SK-N-SH (cell line): ENCODE results near the gene DENND1A. TPM values are rescaled to one million over a fixed set of nuclear protein-coding genes. Genes with fewer than 3 reads are reported as not detected.

Experiments used
- CTCF ChIA-PET: fragments of 300-600, 350-600 bp; formaldehyde crosslinking; extraction: SDS; loops from one replicate; lab custom pipeline; 2021; lab: Yijun Ruan, JAX
- POLR2A ChIA-PET: fragments of 350-600 bp; sonication (Branson Sonifier 250); formaldehyde crosslinking; extraction: SDS; loops from one replicate; lab custom pipeline; 2020; ENCODE audit warnings: antibody characterized with exemption, inconsistent platforms; lab: Yijun Ruan, JAX
- DNase-seq: peaks from one replicate; pipeline ENCODE4 v3.0.0; 2012
- H2AFZ ChIP-seq: fragments of 200-600 bp; sonication (generic); 2 replicates; pipeline ENCODE4 v1.8.1; 2016; ENCODE audit warnings: antibody characterized with exemption, mild to moderate bottlenecking, low read depth
- H3F3A ChIP-seq: fragments of 200-600 bp; sonication (generic); replicated peaks from 2 replicates; pipeline ENCODE3; 2016; ENCODE audit warnings: antibody characterized with exemption, mild to moderate bottlenecking; ENCODE audit not compliant: insufficient read depth
- H3K27ac ChIP-seq, 2 experiments: fragments of 200-500 bp in 1 of 2; fragments of 200-600 bp in 1 of 2; sonication (Bioruptor generic) in 1 of 2; sonication (generic), shearing (Covaris generic) in 1 of 2; 2 replicates each; pipeline versions ENCODE4 v1.5.1 to v1.6.1; 2014 to 2016; ENCODE audit warnings: low read depth in 2 of 2, inconsistent platforms in 1 of 2, low read length in 1 of 2, mild to moderate bottlenecking in 1 of 2, mixed read lengths in 1 of 2
- H3K27me3 ChIP-seq: fragments of 200-600 bp; sonication (generic), shearing (Covaris generic); 2 replicates; pipeline ENCODE4 v1.6.1; 2016; ENCODE audit warnings: mixed run types; ENCODE audit not compliant: insufficient read depth
- H3K36me3 ChIP-seq, 2 experiments: fragments of 200-500 bp in 1 of 2; fragments of 200-600 bp in 1 of 2; sonication (Bioruptor generic) in 1 of 2; sonication (generic) in 1 of 2; replicated peaks in 1 of 2; 2 replicates each; pipeline versions ENCODE3 to v1.5.1; 2014 to 2016; ENCODE audit warnings: low read length in 1 of 2, mild to moderate bottlenecking in 1 of 2; ENCODE audit not compliant: insufficient read depth in 2 of 2, control insufficient read depth in 1 of 2
- H3K4me1 ChIP-seq, 2 experiments: fragments of 200-500 bp in 1 of 2; fragments of 200-600 bp in 1 of 2; sonication (Bioruptor generic) in 1 of 2; sonication (generic), shearing (Covaris generic) in 1 of 2; 2 replicates each; pipeline versions ENCODE4 v1.5.1 to v1.6.1; 2014 to 2016; ENCODE audit warnings: low read depth in 1 of 2, low read length in 1 of 2, mixed run types in 1 of 2; ENCODE audit not compliant: insufficient read depth in 2 of 2, control insufficient read depth in 1 of 2
- H3K4me2 ChIP-seq: fragments of 200-600 bp; sonication (generic), shearing (Covaris generic); 2 replicates; pipeline ENCODE4 v1.6.1; 2017; ENCODE audit warnings: mixed run types
- H3K4me3 ChIP-seq, 2 experiments: fragments of 200-500 bp in 1 of 2; fragments of 200-600 bp in 1 of 2; sonication (Bioruptor generic) in 1 of 2; sonication (generic), shearing (Covaris generic) in 1 of 2; 2 replicates each; pipeline versions ENCODE4 v1.5.1 to v1.8.1; 2014 to 2016; ENCODE audit warnings: low read depth in 2 of 2, inconsistent platforms in 1 of 2, low read length in 1 of 2, mild to moderate bottlenecking in 1 of 2, mixed read lengths in 1 of 2, moderate library complexity in 1 of 2
- H3K79me2 ChIP-seq: fragments of 200-600 bp; sonication (generic); 2 replicates; pipeline ENCODE4 v1.8.1; 2017; ENCODE audit warnings: mild to moderate bottlenecking; ENCODE audit not compliant: insufficient read depth
- H3K9ac ChIP-seq: fragments of 200-600 bp; sonication (generic); 2 replicates; pipeline ENCODE4 v1.6.1; 2017; ENCODE audit warnings: mixed run types
- H3K9me2 ChIP-seq: fragments of 200-600 bp; sonication (generic); 2 replicates; pipeline ENCODE4 v1.6.1; 2017; ENCODE audit warnings: mixed run types
- H3K9me3 ChIP-seq: fragments of 200-600 bp; sonication (generic); 2 replicates; pipeline ENCODE4 v1.6.1; 2017; ENCODE audit warnings: mixed run types, mild to moderate bottlenecking, moderate library complexity
- H4K20me1 ChIP-seq: fragments of 200-600 bp; sonication (generic); 2 replicates; pipeline ENCODE4 v1.6.1; 2017; ENCODE audit warnings: mild to moderate bottlenecking, mixed run types; ENCODE audit not compliant: insufficient read depth
- CHD2 ChIP-seq: fragments of 150-350 bp; IDR thresholded peaks from 2 replicates; pipeline ENCODE4 v1.6.1; 2018; ENCODE audit warnings: low read length; ENCODE audit not compliant: partially characterized antibody
- ELF1 ChIP-seq: IDR thresholded peaks from 2 replicates; pipeline ENCODE4 v1.4.0; 2012
- EP300 ChIP-seq, 2 experiments: IDR thresholded peaks; 2 replicates each; pipeline versions ENCODE4 v1.4.0 to v1.6.1; 2012; ENCODE audit warnings: borderline replicate concordance in 1 of 2, low read depth in 1 of 2, low read length in 1 of 2
- EZH2phosphoT487 ChIP-seq: fragments of 200-600 bp; sonication (generic); IDR thresholded peaks from 2 replicates; pipeline ENCODE4 v1.6.1; 2017; ENCODE audit warnings: low read depth, mixed run types, mild to moderate bottlenecking, antibody characterized with exemption, moderate library complexity, borderline replicate concordance
- FOXJ3 ChIP-seq: sonication (generic); formaldehyde crosslinking; IDR thresholded peaks from 2 replicates; pipeline ENCODE4 v1.5.1; 2020; ENCODE audit warnings: mild to moderate bottlenecking, missing genetic modification reagents
- FOXM1 ChIP-seq: IDR thresholded peaks from 2 replicates; pipeline ENCODE4 v1.4.0; 2012; ENCODE audit warnings: low read depth, mild to moderate bottlenecking
- GATA2 ChIP-seq: sonication (generic); formaldehyde crosslinking; IDR thresholded peaks from 2 replicates; pipeline ENCODE4 v1.5.0; 2020; ENCODE audit warnings: mild to moderate bottlenecking, missing genetic modification reagents
- JUND ChIP-seq: IDR thresholded peaks from 2 replicates; pipeline ENCODE4 v1.4.0; 2012
- MXI1 ChIP-seq: IDR thresholded peaks from 2 replicates; pipeline ENCODE4 v1.6.1; 2012; ENCODE audit warnings: mild to moderate bottlenecking, low read depth, low read length, improper control_type of control experiment
- NRF1 ChIP-seq: IDR thresholded peaks from 2 replicates; pipeline ENCODE4 v1.6.1; 2012; ENCODE audit warnings: low read depth, mild to moderate bottlenecking, low read length
- PBX3 ChIP-seq: IDR thresholded peaks from 2 replicates; pipeline ENCODE4; 2012
- RAD21 ChIP-seq: IDR thresholded peaks from 2 replicates; pipeline ENCODE4 v1.6.1; 2012; ENCODE audit warnings: mild to moderate bottlenecking, low read length
- RCOR1 ChIP-seq: fragments of 150-350 bp; IDR thresholded peaks from 2 replicates; pipeline ENCODE4 v1.6.1; 2017; ENCODE audit warnings: antibody characterized with exemption, low read length
- SIN3A ChIP-seq: IDR thresholded peaks from 2 replicates; pipeline ENCODE4 v1.6.1; 2012; ENCODE audit warnings: low read depth, mild to moderate bottlenecking, low read length, moderate library complexity, borderline replicate concordance
- SMC3 ChIP-seq: IDR thresholded peaks from 2 replicates; pipeline ENCODE4 v1.6.1; 2012; ENCODE audit warnings: low read depth, low read length, improper control_type of control experiment
- TEAD4 ChIP-seq: IDR thresholded peaks from 2 replicates; pipeline ENCODE4 v1.4.0; 2012; ENCODE audit warnings: mild to moderate bottlenecking, borderline replicate concordance; ENCODE audit not compliant: insufficient read depth
- WGBS: methylation state at CpG from one replicate; pipeline ENCODE4 v1.1.6; 2017; ENCODE audit warnings: low lambda C conversion rate; 5-methylcytosine and 5-hydroxymethylcytosine counted together
- polyA plus RNA-seq, 3 experiments: library from polyadenylated mRNA; depleted of rRNA; stranded (reverse); fragments of >200 nt; gene quantifications; 2 replicates each; pipeline ENCODE4 v1.2.3, GENCODE V29; 2012
- TF ChIP-seq, protein P1 (sequence below): IDR thresholded peaks from 2 replicates; pipeline ENCODE4 v1.6.1; 2012; ENCODE audit warnings: mild to moderate bottlenecking, low read depth, low read length, moderate library complexity
- TF ChIP-seq, protein P2 (sequence below): IDR thresholded peaks from 2 replicates; pipeline ENCODE4 v1.4.0; 2012; ENCODE audit warnings: low read depth
- TF ChIP-seq, protein P3 (sequence below): fragments of 150-350 bp; IDR thresholded peaks from 2 replicates; pipeline ENCODE4 v1.6.1; 2017; ENCODE audit warnings: antibody characterized with exemption, low read length, low read depth, borderline replicate concordance
- TF ChIP-seq, protein P4 (sequence below): fragments of 150-350 bp; IDR thresholded peaks from 2 replicates; pipeline ENCODE4 v1.6.1; 2016; ENCODE audit warnings: mild to moderate bottlenecking, low read depth, low read length

The DENND1A gene
- polyA plus RNA-seq, 1 of the 3 experiments (the other 2 are of a cell fraction), result 25.4 TPM

- TF ChIP-seq MXI1 (no peak), EZH2phosphoT487 (no peak), ELF1 (no peak)
- TF ChIP-seq, protein P1, sequence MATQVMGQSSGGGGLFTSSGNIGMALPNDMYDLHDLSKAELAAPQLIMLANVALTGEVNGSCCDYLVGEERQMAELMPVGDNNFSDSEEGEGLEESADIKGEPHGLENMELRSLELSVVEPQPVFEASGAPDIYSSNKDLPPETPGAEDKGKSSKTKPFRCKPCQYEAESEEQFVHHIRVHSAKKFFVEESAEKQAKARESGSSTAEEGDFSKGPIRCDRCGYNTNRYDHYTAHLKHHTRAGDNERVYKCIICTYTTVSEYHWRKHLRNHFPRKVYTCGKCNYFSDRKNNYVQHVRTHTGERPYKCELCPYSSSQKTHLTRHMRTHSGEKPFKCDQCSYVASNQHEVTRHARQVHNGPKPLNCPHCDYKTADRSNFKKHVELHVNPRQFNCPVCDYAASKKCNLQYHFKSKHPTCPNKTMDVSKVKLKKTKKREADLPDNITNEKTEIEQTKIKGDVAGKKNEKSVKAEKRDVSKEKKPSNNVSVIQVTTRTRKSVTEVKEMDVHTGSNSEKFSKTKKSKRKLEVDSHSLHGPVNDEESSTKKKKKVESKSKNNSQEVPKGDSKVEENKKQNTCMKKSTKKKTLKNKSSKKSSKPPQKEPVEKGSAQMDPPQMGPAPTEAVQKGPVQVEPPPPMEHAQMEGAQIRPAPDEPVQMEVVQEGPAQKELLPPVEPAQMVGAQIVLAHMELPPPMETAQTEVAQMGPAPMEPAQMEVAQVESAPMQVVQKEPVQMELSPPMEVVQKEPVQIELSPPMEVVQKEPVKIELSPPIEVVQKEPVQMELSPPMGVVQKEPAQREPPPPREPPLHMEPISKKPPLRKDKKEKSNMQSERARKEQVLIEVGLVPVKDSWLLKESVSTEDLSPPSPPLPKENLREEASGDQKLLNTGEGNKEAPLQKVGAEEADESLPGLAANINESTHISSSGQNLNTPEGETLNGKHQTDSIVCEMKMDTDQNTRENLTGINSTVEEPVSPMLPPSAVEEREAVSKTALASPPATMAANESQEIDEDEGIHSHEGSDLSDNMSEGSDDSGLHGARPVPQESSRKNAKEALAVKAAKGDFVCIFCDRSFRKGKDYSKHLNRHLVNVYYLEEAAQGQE, result no peak
- no peaks in the 10 kb centered on the region for H3K9me3 ChIP-seq
- H3K4me3 ChIP-seq, result no peak overlapping the region
- no peaks in the 10 kb centered on the region for H3K9me2 ChIP-seq
- H3F3A ChIP-seq, result no peaks in the 10 kb centered on the region
- no peaks in the 10 kb centered on the region for H3K27me3 ChIP-seq
- H3K79me2 ChIP-seq, result no peaks in the 10 kb centered on the region
- H3K9ac ChIP-seq, result no peak overlapping the region
- no peak overlapping the region; the same call in 1 of the 2 replicates for H2AFZ ChIP-seq
- ChIA-PET POLR2A (no interaction called here), CTCF (interaction anchor here (1.1 to 6.1 kb wide), 5 partner anchors 8 to 25 kb away, joined by 3 to 46 read pairs (median 5); no protein-coding TSS in a partner anchor)
- 61% methylated on average over 17 of the region's 22 CpGs for WGBS
- H3K4me1 ChIP-seq, result peaks cover 0 to 4% of the 10 kb centered on the region in 2 experiments; a peak in 1 of 4 replicates
- no peaks in the 10 kb centered on the region for H3K36me3 ChIP-seq
- H3K4me2 ChIP-seq, result no peak overlapping the region; the same call in 1 of the 2 replicates
- H3K27ac ChIP-seq, result no peak overlapping the region
- no peaks in the 10 kb centered on the region for H4K20me1 ChIP-seq
- DNase-seq, result peak; percentile 85
Observed at GRCh38 chr9:123360161-123361085, 569.5 kb downstream of the DENND1A start.

GRCh38 chr9:123359546-123359945, 570.4 kb downstream of the DENND1A start:
- Histone ChIP-seq H3K27ac (no peak overlapping the region), H3K9ac (no peak overlapping the region), H3K4me2 (no peak overlapping the region), H3K9me2 (no peaks in the 10 kb centered on the region), H3K27me3 (no peaks in the 10 kb centered on the region), H3K79me2 (no peaks in the 10 kb centered on the region), H3F3A (no peaks in the 10 kb centered on the region), H4K20me1 (no peaks in the 10 kb centered on the region), H3K9me3 (no peaks in the 10 kb centered on the region), H3K36me3 (no peaks in the 10 kb centered on the region), H3K4me3 (no peak overlapping the region), H3K4me1 (peaks cover 0 to 4% of the 10 kb centered on the region in 2 experiments; a peak in 1 of 4 replicates), H2AFZ (no peak overlapping the region)
- CTCF ChIA-PET, result interaction anchor here (0.9 to 6.1 kb wide), 5 partner anchors 9 to 257 kb away, joined by 3 to 46 read pairs (median 5); no protein-coding TSS in a partner anchor
- WGBS, result 79% methylated on average over 3 of the region's 3 CpGs
- DNase-seq, result no peak
- POLR2A ChIA-PET, result no interaction called here
- TF ChIP-seq, protein P2, sequence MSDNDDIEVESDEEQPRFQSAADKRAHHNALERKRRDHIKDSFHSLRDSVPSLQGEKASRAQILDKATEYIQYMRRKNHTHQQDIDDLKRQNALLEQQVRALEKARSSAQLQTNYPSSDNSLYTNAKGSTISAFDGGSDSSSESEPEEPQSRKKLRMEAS, result no peak
- TF ChIP-seq JUND (no peak), FOXJ3 (CRISPR knock-in tag) (no peak), GATA2 (CRISPR knock-in tag) (no peak), CHD2 (no peak), SMC3 (no peak), TEAD4 (no peak), NRF1 (no peak), RAD21 (no peak), SIN3A (no peak), EP300 (IDR thresholded peaks at IDR 0.05; ENCODE audit: borderline replicate concordance in 1 of 2, low read depth in 1 of 2, low read length in 1 of 2) (no peak), RCOR1 (no peak), PBX3 (no peak), FOXM1 (no peak)
- TF ChIP-seq, protein P3, sequence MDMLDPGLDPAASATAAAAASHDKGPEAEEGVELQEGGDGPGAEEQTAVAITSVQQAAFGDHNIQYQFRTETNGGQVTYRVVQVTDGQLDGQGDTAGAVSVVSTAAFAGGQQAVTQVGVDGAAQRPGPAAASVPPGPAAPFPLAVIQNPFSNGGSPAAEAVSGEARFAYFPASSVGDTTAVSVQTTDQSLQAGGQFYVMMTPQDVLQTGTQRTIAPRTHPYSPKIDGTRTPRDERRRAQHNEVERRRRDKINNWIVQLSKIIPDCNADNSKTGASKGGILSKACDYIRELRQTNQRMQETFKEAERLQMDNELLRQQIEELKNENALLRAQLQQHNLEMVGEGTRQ, result no peak
- TF ChIP-seq, protein P4, sequence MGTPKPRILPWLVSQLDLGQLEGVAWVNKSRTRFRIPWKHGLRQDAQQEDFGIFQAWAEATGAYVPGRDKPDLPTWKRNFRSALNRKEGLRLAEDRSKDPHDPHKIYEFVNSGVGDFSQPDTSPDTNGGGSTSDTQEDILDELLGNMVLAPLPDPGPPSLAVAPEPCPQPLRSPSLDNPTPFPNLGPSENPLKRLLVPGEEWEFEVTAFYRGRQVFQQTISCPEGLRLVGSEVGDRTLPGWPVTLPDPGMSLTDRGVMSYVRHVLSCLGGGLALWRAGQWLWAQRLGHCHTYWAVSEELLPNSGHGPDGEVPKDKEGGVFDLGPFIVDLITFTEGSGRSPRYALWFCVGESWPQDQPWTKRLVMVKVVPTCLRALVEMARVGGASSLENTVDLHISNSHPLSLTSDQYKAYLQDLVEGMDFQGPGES, result no peak
